Karpas-422 (cell line): ENCODE measurements around the gene STAMBP. TPM values are rescaled to one million over a fixed set of nuclear protein-coding genes. Genes with fewer than 3 reads are reported as not detected.

Source experiments
- DNase-seq: peaks from one replicate; pipeline ENCODE4 v3.0.0-alpha.2; 2015
- H2AFZ ChIP-seq: fragments of 200-600 bp; sonication (generic); 2 replicates; pipeline ENCODE4 v1.6.1; 2014; ENCODE audit warnings: antibody characterized with exemption, low read length, mixed read lengths
- H3K27ac ChIP-seq: fragments of 200-600 bp; sonication (generic); 2 replicates; pipeline ENCODE4 v1.5.1; 2014; ENCODE audit warnings: mild to moderate bottlenecking, low read length, moderate library complexity
- H3K27me3 ChIP-seq: fragments of 200-600 bp; sonication (generic); 2 replicates; pipeline ENCODE4 v1.6.1; 2014; ENCODE audit warnings: low read length, mixed read lengths
- H3K36me3 ChIP-seq: fragments of 200-600 bp; sonication (generic); 2 replicates; pipeline ENCODE4 v1.6.1; 2014; ENCODE audit warnings: low read length, mixed read lengths; ENCODE audit not compliant: insufficient read depth
- H3K4me1 ChIP-seq: fragments of 200-600 bp; sonication (generic); 2 replicates; pipeline ENCODE4 v1.6.1; 2014; ENCODE audit warnings: mild to moderate bottlenecking, low read length, mixed read lengths
- H3K4me2 ChIP-seq: fragments of 200-600 bp; sonication (generic); 2 replicates; pipeline ENCODE4 v1.6.1; 2014; ENCODE audit warnings: low read length, low read depth, mild to moderate bottlenecking; ENCODE audit not compliant: poor library complexity, severe bottlenecking
- H3K4me3 ChIP-seq: fragments of 200-600 bp; sonication (generic); 2 replicates; pipeline ENCODE4 v1.5.1; 2014; ENCODE audit warnings: mild to moderate bottlenecking, antibody characterized with exemption, low read length, mixed read lengths
- H3K79me2 ChIP-seq: fragments of 200-600 bp; sonication (generic); 2 replicates; pipeline ENCODE4 v1.6.1; 2014; ENCODE audit warnings: mild to moderate bottlenecking, low read length, mixed read lengths
- H3K9ac ChIP-seq: fragments of 200-600 bp; sonication (generic); 2 replicates; pipeline ENCODE4 v1.6.0; 2014; ENCODE audit warnings: low read length
- H3K9me2 ChIP-seq: fragments of 200-600 bp; sonication (generic), shearing (Covaris generic); replicated peaks from 2 replicates; pipeline ENCODE4 v1.6.0; 2014; ENCODE audit warnings: mild to moderate bottlenecking, low read length, moderate library complexity; ENCODE audit not compliant: insufficient read depth
- H3K9me3 ChIP-seq: fragments of 300-700, 200-600 bp; sonication (generic); 2 replicates; pipeline ENCODE4 v1.6.1; 2014; ENCODE audit warnings: low read length, mixed read lengths
- H4K20me1 ChIP-seq: fragments of 200-600 bp; sonication (generic); 2 replicates; pipeline ENCODE4 v1.6.1; 2014; ENCODE audit warnings: mild to moderate bottlenecking, antibody characterized with exemption, low read length, low read depth; ENCODE audit not compliant: insufficient read depth
- total RNA-seq: library from RNA; depleted of rRNA; stranded (reverse); fragments of >200 nt; shearing (Covaris generic); gene quantifications from 2 replicates; pipeline ENCODE4 v1.2.3, GENCODE V29; 2014; ENCODE audit warnings: low replicate concordance

Gene STAMBP
- total RNA-seq, 1 experiment from 2014 or later = 73.8 TPM

- Histone ChIP-seq H3K9ac (no peak overlapping the region), H3K36me3 (peaks cover 34% of the 10 kb centered on the region; the same call in 1 of the 2 replicates), H3K27ac (no peak overlapping the region), H3K4me1 (no peaks in the 10 kb centered on the region), H4K20me1 (no peaks in the 10 kb centered on the region), H3K9me3 (no peaks in the 10 kb centered on the region), H3K79me2 (peaks cover 69% of the 10 kb centered on the region), H2AFZ (no peak overlapping the region), H3K9me2 (no peaks in the 10 kb centered on the region), H3K4me3 (no peak overlapping the region), H3K4me2 (no peak overlapping the region), H3K27me3 (no peaks in the 10 kb centered on the region)
- DNase-seq = no peak
Measured at GRCh38 chr2:73839653-73840411, 11.1 kb downstream of the STAMBP start.

GRCh38 chr2:73841912-73842738 is 13.4 kb downstream of the STAMBP start:
- H3K9me3 ChIP-seq = no peaks in the 10 kb centered on the region
- peaks cover 51% of the 10 kb centered on the region for H3K79me2 ChIP-seq
- H3K4me2 ChIP-seq = no peak overlapping the region
- peaks cover 3% of the 10 kb centered on the region for H3K4me1 ChIP-seq
- DNase-seq = no peak
- peaks cover 43% of the 10 kb centered on the region for H3K36me3 ChIP-seq
- no peak overlapping the region for H3K4me3 ChIP-seq
- H3K9ac ChIP-seq = no peak overlapping the region
- no peak overlapping the region for H3K27ac ChIP-seq
- H2AFZ ChIP-seq = no peak overlapping the region
- no peaks in the 10 kb centered on the region for H3K27me3 ChIP-seq
- no peaks in the 10 kb centered on the region for H3K9me2 ChIP-seq
- no peaks in the 10 kb centered on the region for H4K20me1 ChIP-seq

GRCh38 chr2:73842739-73843019 is 13.9 kb downstream of the STAMBP start:
- no peak for DNase-seq
- Histone ChIP-seq H3K27ac (no peak overlapping the region), H3K4me2 (no peak overlapping the region), H3K27me3 (no peaks in the 10 kb centered on the region), H3K36me3 (peaks cover 49% of the 10 kb centered on the region), H3K9me3 (no peaks in the 10 kb centered on the region), H2AFZ (no peak overlapping the region), H4K20me1 (no peaks in the 10 kb centered on the region), H3K9ac (no peak overlapping the region), H3K9me2 (no peaks in the 10 kb centered on the region), H3K79me2 (peaks cover 49% of the 10 kb centered on the region), H3K4me1 (peaks cover 8% of the 10 kb centered on the region), H3K4me3 (no peak overlapping the region)

- Histone ChIP-seq H3K36me3 (peaks cover 55% of the 10 kb centered on the region), H4K20me1 (no peaks in the 10 kb centered on the region), H3K79me2 (peaks cover 40% of the 10 kb centered on the region), H3K27ac (no peak overlapping the region), H3K4me2 (no peak overlapping the region), H3K4me3 (no peak overlapping the region), H3K9me2 (no peaks in the 10 kb centered on the region), H3K4me1 (peaks cover 17% of the 10 kb centered on the region), H3K9me3 (no peaks in the 10 kb centered on the region), H3K9ac (no peak overlapping the region), H2AFZ (no peak overlapping the region), H3K27me3 (no peaks in the 10 kb centered on the region)
- no peak for DNase-seq
Measured at GRCh38 chr2:73844087-73844486, 15.3 kb downstream of the STAMBP start.

- H4K20me1 ChIP-seq = no peaks in the 10 kb centered on the region
- no peaks in the 10 kb centered on the region for H3K9me3 ChIP-seq
- H3K4me2 ChIP-seq = no peak overlapping the region
- no peak overlapping the region for H3K9ac ChIP-seq
- H3K27ac ChIP-seq = no peak overlapping the region
- H3K9me2 ChIP-seq = no peaks in the 10 kb centered on the region
- no peaks in the 10 kb centered on the region for H3K27me3 ChIP-seq
- H3K4me1 ChIP-seq = peaks cover 17% of the 10 kb centered on the region
- H2AFZ ChIP-seq = no peak overlapping the region
- 0 out of 2 replicates have a peak, but pooled peaks cover 4% of the 10 kb centered on the region for H3K79me2 ChIP-seq
- H3K4me3 ChIP-seq = no peak overlapping the region
- H3K36me3 ChIP-seq = peaks cover 64% of the 10 kb centered on the region
- no peak for DNase-seq
Measured at GRCh38 chr2:73850009-73850408, 21.2 kb downstream of the STAMBP start.

- H2AFZ ChIP-seq = no peak overlapping the region
- H3K4me2 ChIP-seq = no peak overlapping the region
- no peak overlapping the region for H3K4me3 ChIP-seq
- no peaks in the 10 kb centered on the region for H3K9me3 ChIP-seq
- no peaks in the 10 kb centered on the region for H3K27me3 ChIP-seq
- H3K36me3 ChIP-seq = peaks cover 68% of the 10 kb centered on the region
- 0 out of 2 replicates have a peak, but pooled peaks cover 4% of the 10 kb centered on the region for H3K79me2 ChIP-seq
- no peaks in the 10 kb centered on the region for H4K20me1 ChIP-seq
- H3K9ac ChIP-seq = no peak overlapping the region
- H3K27ac ChIP-seq = no peak overlapping the region
- H3K9me2 ChIP-seq = no peaks in the 10 kb centered on the region
- DNase-seq = peak; percentile 68
- H3K4me1 ChIP-seq = peaks cover 17% of the 10 kb centered on the region
Measured at GRCh38 chr2:73851274-73851673, 22.5 kb downstream of the STAMBP start.

- Histone ChIP-seq H3K27me3 (no peaks in the 10 kb centered on the region), H3K4me1 (peaks cover 15% of the 10 kb centered on the region), H3K9me2 (no peaks in the 10 kb centered on the region), H3K9ac (no peak overlapping the region), H3K4me3 (no peak overlapping the region), H3K27ac (no peak overlapping the region), H4K20me1 (no peaks in the 10 kb centered on the region), H3K4me2 (no peak overlapping the region), H2AFZ (no peak overlapping the region), H3K36me3 (peaks cover 74% of the 10 kb centered on the region), H3K9me3 (no peaks in the 10 kb centered on the region), H3K79me2 (0 out of 2 replicates have a peak, but pooled peaks cover 4% of the 10 kb centered on the region)
- DNase-seq = no peak
Measured at GRCh38 chr2:73852020-73852419, 23.3 kb downstream of the STAMBP start.

GRCh38 chr2:73855526-73855925 is 26.8 kb downstream of the STAMBP start:
- peaks cover 61% of the 10 kb centered on the region for H3K36me3 ChIP-seq
- no peak for DNase-seq
- H3K9me3 ChIP-seq = no peaks in the 10 kb centered on the region
- no peak overlapping the region for H3K27ac ChIP-seq
- H3K4me3 ChIP-seq = no peak overlapping the region
- H4K20me1 ChIP-seq = no peaks in the 10 kb centered on the region
- H2AFZ ChIP-seq = no peak overlapping the region
- no peaks in the 10 kb centered on the region for H3K27me3 ChIP-seq
- H3K9me2 ChIP-seq = no peaks in the 10 kb centered on the region
- H3K4me2 ChIP-seq = no peak overlapping the region
- no peaks in the 10 kb centered on the region for H3K4me1 ChIP-seq
- no peak overlapping the region for H3K9ac ChIP-seq
- no peaks in the 10 kb centered on the region for H3K79me2 ChIP-seq
